PFSK-1 (cell line): ENCODE measurements around the gene EWSR1.

Experiments used
- FOXP2 ChIP-seq: optimal IDR thresholded peaks from 2 replicates; pipeline ENCODE3; 2011; ENCODE audit warnings: borderline replicate concordance, control low read depth, inconsistent platforms; ENCODE audit not compliant: insufficient read depth; ENCODE audit errors: extremely low read length, extremely low read depth
- POLR2AphosphoS5 ChIP-seq: IDR thresholded peaks from 2 replicates; pipeline ENCODE4 v1.6.1; 2012; ENCODE audit warnings: low read depth, mild to moderate bottlenecking, control low read depth, low read length, moderate library complexity
- REST ChIP-seq, 2 experiments: IDR thresholded peaks; 2 replicates each; pipeline versions ENCODE4 v1.6.1 to v1.8.0; 2011 to 2012; ENCODE audit warnings: low read depth in 2 of 2, low read length in 2 of 2, control low read depth in 1 of 2, inconsistent platforms in 1 of 2, mild to moderate bottlenecking in 1 of 2, moderate library complexity in 1 of 2; ENCODE audit not compliant: insufficient read depth in 1 of 2
- SIN3A ChIP-seq: IDR thresholded peaks from 2 replicates; pipeline ENCODE4 v1.6.1; 2012; ENCODE audit warnings: mild to moderate bottlenecking, low read length, moderate library complexity, borderline replicate concordance; ENCODE audit not compliant: insufficient read depth
- TAF1 ChIP-seq: IDR thresholded peaks from 2 replicates; pipeline ENCODE4 v1.6.1; 2012; ENCODE audit warnings: low read length, control low read depth, borderline replicate concordance; ENCODE audit not compliant: insufficient read depth

The EWSR1 gene

GRCh38 chr22:29341849-29342127 is 73.7 kb downstream of the EWSR1 start:
- no peak for TF ChIP-seq TAF1
- no peak for TF ChIP-seq SIN3A
- TF ChIP-seq REST (IDR thresholded peaks at IDR 0.05; ENCODE audit: insufficient read depth in 1 of 2, low read depth in 2 of 2, low read length in 2 of 2): no peak
- TF ChIP-seq POLR2AphosphoS5: no peak
- TF ChIP-seq FOXP2: no peak

- TF ChIP-seq SIN3A (no peak), POLR2AphosphoS5 (no peak), REST (IDR thresholded peaks at IDR 0.05; ENCODE audit: insufficient read depth in 1 of 2, low read depth in 2 of 2, low read length in 2 of 2) (no peak), TAF1 (no peak)
Observed at GRCh38 chr22:29342177-29342576, 74.1 kb downstream of the EWSR1 start.

GRCh38 chr22:29342577-29343312 is 74.7 kb downstream of the EWSR1 start:
- TF ChIP-seq TAF1: no peak

- TF ChIP-seq FOXP2 (no peak), SIN3A (no peak), POLR2AphosphoS5 (no peak), REST (IDR thresholded peaks at IDR 0.05; ENCODE audit: insufficient read depth in 1 of 2, low read depth in 2 of 2, low read length in 2 of 2) (no peak), TAF1 (no peak)
Observed at GRCh38 chr22:29343313-29343805, 75.3 kb downstream of the EWSR1 start.

- no peak for TF ChIP-seq SIN3A
- TF ChIP-seq FOXP2: peak; percentile 46
Observed at GRCh38 chr22:29344137-29344536, 76.1 kb downstream of the EWSR1 start.

GRCh38 chr22:29345932-29346331 is 77.9 kb downstream of the EWSR1 start:
- TF ChIP-seq FOXP2: no peak
- TF ChIP-seq SIN3A: no peak
- no peak for TF ChIP-seq POLR2AphosphoS5
- no peak for TF ChIP-seq REST (IDR thresholded peaks at IDR 0.05; ENCODE audit: insufficient read depth in 1 of 2, low read depth in 2 of 2, low read length in 2 of 2)
- no peak for TF ChIP-seq TAF1
